Stimulated activated CD4-positive, alpha-beta T cell treated with anti-CD3 and anti-CD28 coated beads, Interleukin-2, amount 100 ng/mL, for 48 hours (primary cell): ENCODE measurements around the gene OR13C4.
"Not testable (repeated sequence)": the region's sequence is repeated elsewhere in the genome, so short reads cannot be mapped to it uniquely, and the experiment has no call there.

ENCODE experiments used
- DNase-seq, 2 donors: peaks; one replicate each; pipeline ENCODE4 v3.0.0-alpha.2; 2020

The OR13C4 gene

GRCh38 chr9:104527109-104527508 is at the start of gene OR13C4:
Gene OR13C4, minus strand, starts transcription at chr9:104527209. Its CDS starts 0 bp downstream, at chr9:104527209.
- no peak for DNase-seq

GRCh38 chr9:104575456-104575855 is 48.4 kb upstream of the OR13C4 start:
- no peak for DNase-seq

DNA sequence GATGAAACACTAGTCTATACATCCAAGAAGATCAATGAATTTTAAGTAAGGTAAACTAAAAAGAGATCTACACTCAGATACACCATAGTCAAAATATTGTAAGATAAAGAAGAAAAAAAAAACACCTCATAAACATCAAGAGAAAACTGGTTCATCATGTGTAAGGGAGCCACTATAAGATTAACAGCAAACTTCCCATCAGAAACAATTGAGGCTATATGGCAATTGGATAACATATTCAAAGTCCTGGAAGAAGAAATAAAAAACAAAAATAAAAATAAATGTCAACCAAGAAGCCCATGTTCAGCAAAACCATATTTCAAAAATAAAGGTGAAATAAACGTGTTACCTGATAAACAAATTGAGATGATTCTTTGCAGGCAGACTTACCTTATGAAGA is 45.6 kb upstream of the OR13C4 start:
- DNase-seq = no peak

DNA sequence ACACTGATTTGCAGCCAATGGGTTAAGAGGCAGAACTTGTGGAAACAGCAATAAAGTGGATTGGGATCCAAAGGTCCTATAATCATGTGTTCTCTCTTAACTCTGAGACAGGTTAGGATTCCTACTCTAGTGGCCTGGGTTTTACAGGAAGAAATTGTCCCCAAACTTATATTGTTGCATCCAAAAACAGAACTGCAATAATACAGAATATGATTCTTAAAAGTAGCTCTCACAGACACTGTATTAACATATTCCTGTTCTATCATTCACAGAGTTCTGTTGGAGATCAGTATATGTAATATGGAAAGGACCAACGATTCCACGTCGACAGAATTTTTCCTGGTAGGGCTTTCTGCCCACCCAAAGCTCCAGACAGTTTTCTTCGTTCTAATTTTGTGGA is 41.9 kb upstream of the OR13C4 start, which contains the start of gene OR13C8:
OR13C8 (plus strand) TSS at position 301 of the 400 bp plus-strand sequence; CDS start at position 301, 0 bp downstream.
- no peak for DNase-seq

- no peak for DNase-seq
These were observed 37.3 kb upstream of the OR13C4 start for GRCh38 chr9:104564358-104564757.

DNA sequence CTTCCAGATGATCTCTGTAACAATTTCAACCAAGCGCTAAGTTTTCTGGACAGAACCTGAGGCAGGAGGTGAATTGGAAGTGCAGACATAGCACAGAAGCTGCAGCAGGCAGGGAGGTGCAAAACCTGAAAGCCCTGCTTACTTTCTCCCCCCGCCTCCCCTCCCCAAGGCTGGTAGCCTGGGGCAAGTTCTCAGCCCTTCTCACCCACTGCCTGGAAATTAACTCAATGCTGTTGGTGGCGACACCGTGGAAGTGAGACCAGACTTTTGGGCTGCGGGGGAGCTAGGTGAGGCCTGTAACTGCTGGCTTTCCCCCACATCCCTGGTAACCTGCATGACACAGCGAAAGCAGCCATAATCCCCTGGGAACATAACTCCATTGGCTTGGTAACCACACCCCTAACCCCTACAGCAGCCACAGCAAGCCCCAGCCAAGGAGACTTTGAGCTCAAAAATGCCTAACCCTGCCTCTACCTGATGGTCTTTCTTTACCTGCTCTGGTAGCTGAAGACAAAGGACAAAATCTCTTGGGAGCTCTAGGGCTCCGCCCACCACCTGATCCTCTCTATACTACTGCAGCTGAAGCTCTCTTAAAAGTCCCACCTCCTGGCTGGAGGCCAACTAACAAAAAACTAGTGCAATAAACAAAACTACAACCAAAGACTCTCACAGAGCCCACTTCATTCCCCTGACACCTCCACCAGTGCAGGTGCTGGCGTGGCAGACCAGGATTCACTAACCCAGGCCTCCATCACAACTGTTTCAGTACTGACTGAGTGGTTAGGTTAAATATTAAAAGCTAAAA is 30.0 kb upstream of the OR13C4 start:
- DNase-seq = no peak

GRCh38 chr9:104555521-104555920 is 28.5 kb upstream of the OR13C4 start:
- DNase-seq = no peak

- DNase-seq = no peak
These were observed 26.3 kb upstream of the OR13C4 start for GRCh38 chr9:104553261-104553660.

DNA sequence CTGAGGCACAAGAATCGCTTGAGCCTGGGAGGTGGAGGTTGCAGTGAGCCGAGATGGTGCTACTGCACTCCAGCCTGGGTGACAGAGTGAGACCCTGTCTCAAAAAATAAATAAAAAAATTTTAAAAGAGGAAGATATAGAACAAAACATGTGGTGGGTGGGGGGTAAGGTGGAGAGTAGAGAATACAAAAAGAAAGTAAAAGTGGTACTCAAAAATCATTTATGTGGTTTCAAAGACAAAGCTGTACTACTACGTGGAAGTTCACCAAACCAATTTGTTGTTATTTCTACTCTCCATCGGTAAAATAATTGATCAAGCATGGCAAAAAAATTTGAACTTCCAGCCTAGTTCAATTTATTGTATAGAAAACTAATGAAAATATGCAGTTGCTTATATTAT is 17.6 kb upstream of the OR13C4 start:
- DNase-seq = no peak

DNA sequence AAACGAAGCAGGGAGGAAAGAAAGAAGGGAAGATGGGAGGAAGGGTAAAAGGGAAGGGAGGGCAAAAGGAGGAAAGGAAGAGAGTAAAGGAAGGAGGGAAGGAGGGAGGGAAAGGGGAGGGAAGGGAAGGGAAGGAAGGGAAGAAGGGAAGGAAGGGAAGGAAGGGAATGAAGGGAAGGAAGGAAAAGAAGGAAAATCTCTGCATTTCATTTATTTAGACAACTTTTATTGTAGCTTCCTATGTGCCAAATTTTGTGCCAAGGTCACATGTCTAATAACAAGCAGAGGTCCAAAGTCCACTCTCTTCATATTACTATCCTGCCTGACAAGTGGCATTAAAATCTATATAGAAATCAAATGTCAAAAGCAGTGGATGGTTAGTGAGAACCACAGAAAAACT is 12.3 kb upstream of the OR13C4 start:
- no peak for DNase-seq

DNA sequence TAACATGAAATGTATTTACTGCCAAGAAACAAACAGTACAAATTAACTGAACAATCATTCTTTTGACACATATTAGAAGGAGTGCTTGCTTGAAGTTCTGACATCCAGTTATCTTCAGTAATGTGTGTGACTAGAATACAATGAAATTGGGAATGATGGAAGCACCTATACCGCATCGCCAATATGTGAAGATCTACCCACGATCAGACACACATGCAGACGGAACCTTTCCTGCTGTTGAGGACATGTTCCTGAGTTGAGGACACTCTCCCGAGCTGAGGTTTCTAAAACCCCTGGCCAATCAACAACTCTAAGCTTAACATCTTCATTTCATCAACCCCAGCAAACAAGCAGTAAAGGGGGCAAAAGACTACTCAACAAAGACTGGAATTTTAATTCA is 9.7 kb upstream of the OR13C4 start, which contains the start of gene OR13C3:
OR13C3 (minus strand) TSS at position 101 of the 400 bp plus-strand sequence. CDS start 133 bp downstream, outside the sequence.
- no peak for DNase-seq

DNA sequence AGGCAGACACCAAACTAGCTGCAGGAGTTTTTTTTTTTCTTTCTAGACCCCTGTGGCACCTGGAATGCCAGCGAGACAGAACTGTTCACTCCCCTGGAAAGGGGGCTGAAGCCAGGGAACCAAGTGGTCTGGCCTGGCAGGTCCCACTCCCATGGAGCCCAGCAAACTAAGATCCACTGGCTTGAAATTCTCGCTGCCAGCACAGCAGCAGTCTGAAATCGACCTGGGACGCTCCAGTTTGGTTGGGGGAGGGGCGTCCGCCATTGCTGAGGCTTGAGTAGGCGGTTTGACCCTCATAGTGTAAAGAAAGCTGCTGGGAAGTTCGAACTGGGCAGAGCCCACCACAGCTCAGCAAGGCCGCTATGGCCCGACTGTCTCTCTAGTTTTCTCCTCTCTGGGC is 6.8 kb downstream of the OR13C4 start:
- DNase-seq = not testable (repeated sequence)

DNA sequence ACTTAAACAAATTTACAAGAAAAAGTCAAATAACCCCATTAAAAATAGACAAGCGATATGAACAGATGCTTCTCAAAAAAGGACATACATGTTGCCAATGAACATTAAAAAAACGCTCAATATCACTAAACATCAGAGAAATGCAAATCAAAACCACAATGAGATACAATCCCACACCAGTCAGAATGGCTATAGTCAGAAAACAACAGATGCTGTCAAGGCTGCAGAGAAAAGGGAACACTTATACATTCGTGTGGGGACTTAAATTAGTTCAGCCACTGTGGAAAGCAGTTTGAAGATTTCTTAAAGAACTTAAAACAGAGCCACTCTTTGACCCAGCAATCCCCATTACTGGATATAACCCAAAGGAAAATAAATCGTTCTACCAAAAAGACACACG is 12.1 kb downstream of the OR13C4 start:
- no peak for DNase-seq

GRCh38 chr9:104506565-104506964 is 20.4 kb downstream of the OR13C4 start:
- no peak for DNase-seq

- no peak for DNase-seq
These were observed 23.0 kb downstream of the OR13C4 start, which contains the start of gene OR13F1 for GRCh38 chr9:104503963-104504362. Gene OR13F1, plus strand, starts transcription at chr9:104504263. Its CDS starts 0 bp downstream, at chr9:104504263.

- no peak for DNase-seq
These were observed 23.6 kb downstream of the OR13C4 start for GRCh38 chr9:104503440-104503839.

GRCh38 chr9:104494808-104495207 is 32.2 kb downstream of the OR13C4 start:
- DNase-seq = no peak

- no peak for DNase-seq
These were observed 42.0 kb downstream of the OR13C4 start for GRCh38 chr9:104485014-104485413.

- no peak for DNase-seq
These were observed 44.0 kb downstream of the OR13C4 start for GRCh38 chr9:104482921-104483570.
